ENCODE results near the gene HSPA12B. TPM values are rescaled to one million over a fixed set of nuclear protein-coding genes. Genes with fewer than 3 reads are reported as not detected.

The HSPA12B gene
- total and polyA plus RNA-seq, 2 of the 8 experiments (the other 6 are each of a cell fraction or from before 2014, with no cell fraction given), result 2.2 to 4.3 TPM

DNA sequence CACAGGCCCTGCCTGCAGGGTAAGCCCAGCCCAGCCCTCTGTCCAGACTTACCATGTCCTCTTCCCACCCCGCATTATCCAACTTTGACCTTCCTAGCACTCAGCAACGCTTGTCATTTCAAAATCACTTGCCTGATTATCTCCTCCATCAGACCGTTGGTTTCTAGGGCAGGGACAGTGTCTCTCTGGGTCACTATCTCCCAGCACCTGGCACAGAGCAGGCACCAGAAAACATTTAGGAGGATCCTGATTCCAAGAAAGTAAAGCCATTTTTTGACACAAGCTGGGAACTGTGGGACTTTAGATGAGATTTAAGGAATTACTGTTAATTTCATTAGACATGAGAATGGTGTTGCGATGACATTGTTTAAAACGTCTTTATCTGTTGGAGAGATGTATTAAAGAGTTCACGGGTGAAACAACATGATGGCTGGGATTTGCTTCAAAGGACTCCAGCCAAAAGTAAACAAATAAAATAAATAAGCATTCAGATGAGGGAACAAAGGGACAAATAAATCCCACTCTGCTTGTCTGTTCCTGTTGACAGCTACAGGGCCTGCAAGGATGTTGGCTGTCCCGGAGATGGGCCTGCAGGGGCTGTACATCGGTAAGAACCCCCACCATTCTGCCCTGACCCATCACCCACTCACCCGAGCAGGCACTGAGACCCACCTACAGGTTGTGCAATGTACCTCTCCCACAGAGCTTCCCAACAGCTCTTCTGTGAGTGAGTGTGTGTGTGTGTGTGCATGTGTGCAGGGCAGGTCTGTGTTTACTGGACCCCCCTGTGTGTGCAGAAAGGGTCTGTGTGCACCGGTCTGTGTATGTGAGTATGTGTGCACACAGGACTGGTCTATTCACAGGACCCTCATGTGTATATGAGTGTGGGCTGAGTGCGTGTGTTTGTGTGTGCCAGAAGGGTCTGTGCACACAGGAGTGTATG, 5.9 kb downstream of the HSPA12B start (continued):
- TF ChIP-seq, protein P1, sequence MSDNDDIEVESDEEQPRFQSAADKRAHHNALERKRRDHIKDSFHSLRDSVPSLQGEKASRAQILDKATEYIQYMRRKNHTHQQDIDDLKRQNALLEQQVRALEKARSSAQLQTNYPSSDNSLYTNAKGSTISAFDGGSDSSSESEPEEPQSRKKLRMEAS (IDR thresholded peaks at IDR 0.05), result no peak
- no peak for TF ChIP-seq TEAD4 (IDR thresholded peaks at IDR 0.05; ENCODE audit: low read depth, low read length)
- TF ChIP-seq KDM4A (IDR thresholded peaks at IDR 0.05; ENCODE audit: low read depth, low read length, severe bottlenecking), result no peak
- no peak for TF ChIP-seq POLR2AphosphoS5 (IDR thresholded peaks at IDR 0.05; ENCODE audit: low read depth, low read length)
- no peak for TF ChIP-seq YY1 (IDR thresholded peaks at IDR 0.05; ENCODE audit: low read depth, low read length)
- TF ChIP-seq, protein P2, sequence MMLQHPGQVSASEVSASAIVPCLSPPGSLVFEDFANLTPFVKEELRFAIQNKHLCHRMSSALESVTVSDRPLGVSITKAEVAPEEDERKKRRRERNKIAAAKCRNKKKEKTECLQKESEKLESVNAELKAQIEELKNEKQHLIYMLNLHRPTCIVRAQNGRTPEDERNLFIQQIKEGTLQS (IDR thresholded peaks at IDR 0.05; ENCODE audit: insufficient read depth, low read depth, low read length), result no peak
- TF ChIP-seq SIRT6 (IDR thresholded peaks at IDR 0.05; ENCODE audit: low read length), result no peak
- TF ChIP-seq SIX5 (IDR thresholded peaks at IDR 0.05; ENCODE audit: low read depth, low read length), result no peak
- TF ChIP-seq TAF1 (IDR thresholded peaks at IDR 0.05; ENCODE audit: low read depth, low read length), result no peak
- no peak for TF ChIP-seq NRF1 (IDR thresholded peaks at IDR 0.05; ENCODE audit: low read depth, low read length)
- no peak for TF ChIP-seq CHD1 (IDR thresholded peaks at IDR 0.05; ENCODE audit: low read depth, low read length)
- TF ChIP-seq CBX5 (IDR thresholded peaks at IDR 0.05; ENCODE audit: low read depth, low read length), result no peak
- TF ChIP-seq CREB1 (IDR thresholded peaks at IDR 0.05), result no peak

All from H1 (cell line).